Measurements from ENCODE around the gene PNN.
"Not testable (repeated sequence)": the region's sequence is repeated elsewhere in the genome, so short reads cannot be mapped to it uniquely, and the experiment has no call there.

PNN gene

DNA sequence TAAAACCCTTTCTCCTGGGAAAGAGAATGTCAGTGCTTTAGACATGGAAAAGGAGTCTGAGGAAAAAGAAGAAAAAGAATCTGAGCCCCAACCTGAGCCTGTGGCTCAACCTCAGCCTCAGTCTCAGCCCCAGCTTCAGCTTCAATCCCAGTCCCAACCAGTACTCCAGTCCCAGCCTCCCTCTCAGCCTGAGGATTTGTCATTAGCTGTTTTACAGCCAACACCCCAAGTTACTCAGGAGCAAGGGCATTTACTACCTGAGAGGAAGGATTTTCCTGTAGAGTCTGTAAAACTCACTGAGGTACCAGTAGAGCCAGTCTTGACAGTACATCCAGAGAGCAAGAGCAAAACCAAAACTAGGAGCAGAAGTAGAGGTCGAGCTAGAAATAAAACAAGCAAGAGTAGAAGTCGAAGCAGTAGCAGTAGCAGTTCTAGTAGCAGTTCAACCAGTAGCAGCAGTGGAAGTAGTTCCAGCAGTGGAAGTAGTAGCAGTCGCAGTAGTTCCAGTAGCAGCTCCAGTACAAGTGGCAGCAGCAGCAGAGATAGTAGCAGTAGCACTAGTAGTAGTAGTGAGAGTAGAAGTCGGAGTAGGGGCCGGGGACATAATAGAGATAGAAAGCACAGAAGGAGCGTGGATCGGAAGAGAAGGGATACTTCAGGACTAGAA is 6.1 kb downstream of the PNN start:
- DNase-seq (ENCODE audit: low read depth in 1 of 2, low spot score in 1 of 2), result no peak

DNA sequence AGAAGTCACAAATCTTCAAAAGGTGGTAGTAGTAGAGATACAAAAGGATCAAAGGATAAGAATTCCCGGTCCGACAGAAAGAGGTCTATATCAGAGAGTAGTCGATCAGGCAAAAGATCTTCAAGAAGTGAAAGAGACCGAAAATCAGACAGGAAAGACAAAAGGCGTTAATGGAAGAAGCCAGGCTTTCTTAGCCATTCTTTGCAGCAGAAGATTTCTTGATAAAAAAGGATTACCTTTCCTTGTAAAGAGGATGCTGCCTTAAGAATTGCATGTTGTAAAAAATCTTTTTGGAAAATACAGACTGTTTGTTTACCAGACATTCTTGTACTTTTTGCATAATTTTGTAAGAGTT is 6.6 kb downstream of the PNN start:
- no peak for DNase-seq (ENCODE audit: low read depth in 1 of 2, low spot score in 1 of 2)

DNA sequence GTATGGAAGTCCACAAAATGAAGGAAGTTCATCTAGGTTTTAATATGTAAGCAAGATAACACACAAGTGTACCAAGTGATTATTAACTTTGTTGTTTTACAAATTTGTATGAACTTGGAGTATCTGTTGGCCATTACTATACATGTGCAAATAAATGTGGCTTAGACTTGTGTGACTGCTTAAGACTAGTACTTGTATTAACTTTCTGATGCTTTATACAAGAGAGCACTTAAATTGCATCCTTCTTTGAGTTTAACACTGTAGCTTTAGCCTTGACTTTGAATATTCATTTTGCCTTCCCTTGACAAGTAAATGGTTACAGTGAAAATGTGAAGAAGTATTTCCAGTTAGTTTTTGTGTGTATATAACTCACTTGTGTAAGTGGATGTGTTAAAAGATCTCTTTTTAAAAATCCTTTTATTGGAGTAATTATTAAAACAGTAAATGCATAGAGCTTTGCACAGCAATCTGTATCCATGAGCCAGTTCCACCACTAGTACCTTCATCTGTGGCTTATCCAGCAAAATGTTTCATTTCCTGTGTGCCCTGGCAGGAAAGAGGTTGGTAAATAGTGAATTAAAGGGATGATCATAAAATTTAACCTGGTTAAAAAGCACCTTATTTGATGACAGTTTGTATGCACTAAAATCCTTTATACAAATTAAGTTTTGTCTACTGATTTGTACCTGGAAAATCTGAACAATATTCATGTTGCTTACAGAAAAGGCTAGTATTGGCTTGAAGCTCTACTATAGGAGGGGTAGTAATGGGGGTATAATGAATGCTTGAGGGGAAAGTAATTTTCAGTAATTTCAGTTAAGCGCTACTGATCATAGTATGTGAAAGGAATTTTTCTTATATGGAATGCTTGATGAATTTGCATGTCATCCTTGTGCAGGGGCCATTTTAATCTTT is 8.0 kb downstream of the PNN start:
- no peak for DNase-seq (ENCODE audit: low read depth in 1 of 2, low spot score in 1 of 2)

DNA sequence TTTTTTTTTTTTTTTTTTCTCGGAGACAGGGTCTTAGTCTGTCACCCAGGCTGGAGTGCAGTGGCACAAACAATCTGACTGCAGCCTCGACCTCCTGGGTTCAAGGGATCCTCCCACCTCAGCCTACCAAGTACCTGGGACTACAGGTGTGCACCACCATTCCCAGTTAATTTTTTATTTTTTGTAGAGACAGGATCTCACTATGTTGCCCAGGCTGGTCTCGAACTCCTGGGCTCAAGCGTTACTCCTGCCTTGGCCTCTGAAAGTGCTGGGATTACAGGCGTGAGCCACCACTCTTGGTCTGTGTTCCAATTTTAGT is 8.6 kb downstream of the PNN start:
- not testable (repeated sequence) for DNase-seq (ENCODE audit: low read depth in 1 of 2, low spot score in 1 of 2)

DNA sequence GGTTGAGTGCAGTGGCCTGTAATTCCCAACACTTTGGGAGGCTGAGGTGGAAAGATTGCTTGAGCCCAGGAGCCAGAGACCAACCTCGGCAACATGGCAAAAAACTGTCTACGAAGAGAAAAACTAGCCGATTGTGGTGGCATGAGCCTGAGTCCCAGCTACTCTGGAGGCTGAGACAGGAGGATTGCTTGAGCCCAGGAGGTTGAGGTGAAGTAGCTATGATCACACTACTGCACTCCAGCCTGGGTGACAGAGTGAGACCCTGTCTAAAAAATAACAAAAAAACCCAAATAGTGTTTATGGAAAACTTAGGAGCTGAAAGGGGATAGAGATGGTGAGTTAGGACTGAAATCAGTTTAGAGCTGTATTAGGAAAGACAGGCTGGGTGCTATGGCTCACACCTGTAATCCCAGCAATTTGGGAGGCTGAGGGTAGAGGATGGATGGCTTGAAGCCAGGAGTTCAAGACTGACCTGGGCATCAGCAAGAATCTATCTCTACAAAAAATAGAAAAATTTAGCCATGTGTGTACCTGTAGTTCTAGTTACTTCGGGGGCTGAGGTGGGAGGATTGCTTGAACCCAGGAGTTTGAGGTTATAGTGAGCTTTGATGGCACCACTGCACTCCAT is 9.7 kb downstream of the PNN start:
- no peak for DNase-seq (ENCODE audit: low read depth in 1 of 2, low spot score in 1 of 2)

DNA sequence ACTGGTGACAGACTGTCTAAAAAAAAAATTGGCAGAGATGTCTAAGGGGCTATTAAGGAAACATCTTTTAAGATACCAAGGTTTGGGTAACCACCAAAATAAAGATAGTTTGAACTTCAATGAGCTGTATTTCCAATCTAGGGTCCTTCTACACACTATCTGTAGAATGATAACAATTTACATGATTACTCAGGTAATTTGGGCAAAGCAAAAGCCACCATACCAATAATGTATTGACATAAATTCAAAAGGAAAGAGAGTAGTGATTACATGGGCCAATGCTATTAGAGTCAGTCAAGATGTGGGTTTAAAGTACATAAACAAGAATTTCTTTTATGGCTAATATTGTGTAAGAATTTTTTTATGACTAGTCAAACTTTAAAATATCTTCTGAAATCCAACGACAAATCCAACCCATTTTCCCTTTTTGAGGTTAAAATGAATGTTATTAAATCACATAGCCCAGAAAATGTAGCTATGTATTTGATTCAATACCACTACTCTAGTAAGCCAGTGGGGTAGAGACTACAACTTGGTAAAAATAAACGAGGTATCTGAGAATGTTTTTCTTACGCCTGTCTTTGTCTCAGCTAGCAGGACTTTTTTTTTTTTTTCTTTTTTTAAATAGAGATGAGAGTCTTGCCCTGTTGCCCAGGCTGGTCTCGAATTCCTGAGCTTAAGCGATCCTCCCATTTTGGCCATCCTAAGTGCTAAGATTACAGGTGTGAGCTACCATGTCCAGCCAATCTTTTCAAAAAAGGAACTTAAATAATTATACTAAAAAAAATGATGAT is 10.4 kb downstream of the PNN start:
- no peak for DNase-seq (ENCODE audit: low read depth in 1 of 2, low spot score in 1 of 2)

DNA sequence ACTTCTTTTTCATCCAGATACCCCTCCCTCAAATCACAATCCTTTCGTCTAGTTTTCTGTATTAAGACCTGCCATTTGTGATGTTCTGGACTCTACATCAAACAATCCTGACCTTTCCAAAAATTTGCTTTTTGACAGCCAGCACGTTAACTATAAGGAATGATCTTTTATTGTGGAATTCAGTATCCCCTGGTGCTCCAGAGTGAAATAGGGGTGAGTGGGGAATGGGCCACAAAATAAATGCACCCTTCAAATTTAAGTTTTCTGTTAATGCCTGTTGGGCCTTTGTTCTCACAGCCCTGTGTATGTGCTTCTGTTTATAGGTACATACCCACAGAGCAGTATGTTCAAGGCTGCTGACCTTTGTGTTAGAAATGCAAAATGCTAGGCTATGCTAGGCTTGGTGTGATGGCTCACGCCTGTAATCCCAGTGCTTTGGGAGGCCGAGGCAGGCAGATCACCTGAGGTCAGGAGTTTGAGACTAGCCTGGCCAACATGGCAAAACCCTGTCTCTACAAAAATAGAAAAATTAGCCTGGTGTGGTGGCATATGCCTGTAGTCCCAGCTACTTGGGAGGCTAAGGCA is 12.0 kb downstream of the PNN start:
- no peak for DNase-seq (ENCODE audit: low read depth in 1 of 2, low spot score in 1 of 2)

DNA sequence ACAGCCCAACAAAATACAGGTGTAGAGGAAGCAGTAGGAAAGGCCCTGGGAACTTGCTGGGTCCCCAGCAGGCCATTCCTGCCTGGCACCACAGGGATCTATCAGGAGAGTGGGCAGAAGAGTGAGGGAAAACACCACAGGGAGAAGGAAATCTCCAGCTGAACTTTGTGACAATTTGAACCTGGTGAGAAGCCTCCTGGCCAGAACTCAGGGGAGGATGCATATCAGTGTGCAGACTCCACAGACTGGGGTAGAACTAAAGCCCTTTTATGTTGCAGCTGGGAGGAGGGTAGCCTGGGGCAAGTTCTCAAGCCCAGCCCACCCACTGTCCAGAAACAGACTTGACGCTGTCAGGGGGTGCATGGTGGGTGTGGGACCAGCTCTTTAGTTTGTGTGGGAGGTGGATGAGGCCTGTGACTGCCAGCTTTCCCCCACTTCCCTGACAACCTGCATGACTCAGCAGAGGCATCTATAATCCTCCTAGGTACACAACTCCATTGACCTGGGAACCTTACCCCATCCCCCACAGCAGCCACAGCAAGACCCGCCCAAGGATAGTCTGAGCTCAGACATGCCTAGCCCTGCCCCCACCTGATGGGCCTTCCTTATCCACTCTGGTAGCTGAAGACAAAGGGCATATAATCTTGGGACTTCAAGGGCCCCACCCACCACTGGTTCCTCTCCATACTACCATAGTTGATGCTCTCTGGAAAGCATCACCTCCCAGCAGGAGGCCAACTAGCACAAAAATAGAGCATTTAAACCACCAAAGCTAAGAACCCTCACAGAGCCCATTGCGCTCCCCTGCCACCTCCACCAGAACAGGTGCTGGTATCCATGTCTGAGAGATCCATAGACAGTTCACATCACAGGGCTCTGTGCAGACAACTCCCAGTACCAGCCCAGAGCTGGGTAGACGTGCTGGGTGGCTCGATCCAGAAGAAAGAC is 28.9 kb downstream of the PNN start:
- no peak for DNase-seq (ENCODE audit: low read depth in 1 of 2, low spot score in 1 of 2)

DNA sequence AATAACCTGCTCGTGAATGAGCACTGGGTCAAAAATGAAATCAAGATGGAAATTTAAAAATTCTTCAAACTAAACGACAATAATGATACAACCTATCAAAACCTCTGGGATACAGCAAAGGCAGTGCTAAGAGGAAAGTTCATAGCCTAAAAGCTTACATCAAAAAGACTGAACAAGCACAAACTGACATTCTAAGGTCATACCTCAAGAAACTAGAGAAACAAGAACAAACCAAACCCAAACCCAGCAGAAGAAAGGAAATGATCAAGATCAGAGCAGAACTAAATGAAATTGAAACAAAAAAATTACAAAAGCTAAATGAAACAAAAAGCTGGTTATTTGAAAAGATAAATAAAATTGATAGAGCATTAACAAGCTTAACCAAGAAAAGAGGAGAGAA is 32.4 kb downstream of the PNN start:
- not testable (repeated sequence) for DNase-seq (ENCODE audit: low read depth in 1 of 2, low spot score in 1 of 2)

DNA sequence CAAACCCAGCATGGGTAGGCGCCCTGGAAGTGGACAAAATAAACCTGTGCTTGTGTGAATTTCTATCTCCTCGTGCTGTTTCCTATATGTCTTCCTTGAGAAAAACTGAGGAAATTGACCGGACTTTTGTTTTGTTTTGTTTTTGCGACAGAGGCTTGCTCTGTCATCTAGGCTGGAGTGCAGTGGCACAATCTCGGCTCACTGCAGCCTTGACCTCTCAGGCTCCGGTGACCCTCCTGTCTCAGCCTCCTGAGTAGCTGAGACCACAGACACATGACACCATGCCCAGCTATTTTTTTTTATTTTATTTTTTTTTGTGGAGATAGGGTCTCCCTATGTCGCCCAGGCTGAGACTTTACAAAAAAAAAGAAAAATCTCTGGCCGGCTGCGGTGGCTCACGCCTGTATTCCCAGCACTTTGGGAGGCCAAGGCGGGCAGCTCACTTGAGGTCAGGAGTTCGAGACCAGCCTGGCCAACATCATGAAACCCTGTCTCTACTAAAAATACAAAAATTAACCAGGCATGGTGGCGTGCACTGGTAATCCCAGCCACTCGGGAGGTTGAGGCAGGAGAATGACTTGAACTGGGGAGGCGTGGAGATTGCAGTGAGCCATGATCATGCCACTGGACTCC is 36.2 kb downstream of the PNN start:
- no peak for DNase-seq (ENCODE audit: low read depth in 1 of 2, low spot score in 1 of 2)

DNA sequence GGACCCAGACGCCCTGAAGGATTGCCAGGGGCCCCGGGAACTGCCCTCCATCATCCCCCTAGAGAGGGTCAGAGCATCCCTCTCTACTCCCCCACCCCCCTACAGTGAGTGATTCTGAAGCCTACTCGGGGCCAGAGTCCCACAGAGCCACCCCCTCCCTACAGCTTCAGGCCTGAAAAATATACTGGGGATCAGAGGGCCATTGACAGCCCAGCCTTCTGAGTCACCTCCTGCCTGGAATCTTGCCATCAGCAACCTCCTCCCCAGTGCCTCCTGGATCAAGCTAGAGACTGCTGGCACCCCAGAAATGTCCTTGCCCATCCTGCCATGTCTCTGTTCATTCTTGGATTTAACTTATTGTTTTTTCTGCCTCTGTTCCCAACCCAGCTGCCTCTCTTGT is 37.0 kb downstream of the PNN start:
- no peak for DNase-seq (ENCODE audit: low read depth in 1 of 2, low spot score in 1 of 2)

DNA sequence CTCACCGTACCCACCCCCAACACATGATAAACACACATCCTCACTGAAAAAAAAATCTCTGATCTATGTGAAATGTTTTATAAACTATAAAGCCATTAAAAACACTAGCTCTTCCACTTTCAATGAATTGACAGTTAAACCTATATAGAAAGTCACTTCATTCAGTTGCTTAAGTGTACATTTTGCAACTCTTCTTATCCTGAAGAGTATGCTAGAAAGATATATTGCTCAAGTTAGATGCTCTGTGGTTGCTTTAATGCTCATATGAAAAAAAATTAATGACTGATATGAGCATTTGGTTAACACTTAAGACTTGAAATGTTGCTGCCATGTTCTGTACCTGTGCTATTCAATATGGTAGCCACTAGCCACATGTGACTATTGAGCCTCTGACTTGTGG is 37.6 kb downstream of the PNN start:
- DNase-seq (ENCODE audit: low read depth in 1 of 2, low spot score in 1 of 2), result no peak

DNA sequence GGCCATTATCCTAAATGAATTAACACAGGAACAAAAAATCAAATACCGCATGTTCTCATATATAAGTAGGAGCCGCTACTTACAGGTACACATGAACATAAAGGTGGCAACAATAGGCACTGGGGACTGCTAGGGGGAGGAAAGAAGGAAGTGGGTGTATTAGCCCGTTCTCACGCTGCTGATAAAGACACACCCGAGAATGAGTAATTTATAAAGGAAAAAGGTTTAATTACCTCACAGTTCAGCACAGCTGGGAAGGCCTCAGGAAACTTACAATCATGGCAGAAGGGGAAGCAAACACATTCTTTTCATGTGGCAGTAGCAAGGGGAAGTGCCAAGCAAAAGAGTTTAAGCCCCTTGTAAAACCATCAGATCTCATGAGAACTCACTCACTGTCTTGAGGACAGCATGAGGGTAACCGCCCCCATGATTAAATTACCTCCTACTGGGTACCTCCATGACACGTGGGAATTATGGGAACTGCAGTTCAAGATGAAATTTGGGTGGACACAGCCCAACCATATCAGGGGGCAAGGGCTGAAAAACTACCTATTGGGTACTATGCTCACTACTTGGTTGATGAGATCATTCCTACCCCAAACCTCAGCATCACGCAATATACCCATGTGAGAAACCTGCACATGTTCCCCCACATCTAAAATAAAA is 42.3 kb downstream of the PNN start:
- no peak for DNase-seq (ENCODE audit: low read depth in 1 of 2, low spot score in 1 of 2)

DNA sequence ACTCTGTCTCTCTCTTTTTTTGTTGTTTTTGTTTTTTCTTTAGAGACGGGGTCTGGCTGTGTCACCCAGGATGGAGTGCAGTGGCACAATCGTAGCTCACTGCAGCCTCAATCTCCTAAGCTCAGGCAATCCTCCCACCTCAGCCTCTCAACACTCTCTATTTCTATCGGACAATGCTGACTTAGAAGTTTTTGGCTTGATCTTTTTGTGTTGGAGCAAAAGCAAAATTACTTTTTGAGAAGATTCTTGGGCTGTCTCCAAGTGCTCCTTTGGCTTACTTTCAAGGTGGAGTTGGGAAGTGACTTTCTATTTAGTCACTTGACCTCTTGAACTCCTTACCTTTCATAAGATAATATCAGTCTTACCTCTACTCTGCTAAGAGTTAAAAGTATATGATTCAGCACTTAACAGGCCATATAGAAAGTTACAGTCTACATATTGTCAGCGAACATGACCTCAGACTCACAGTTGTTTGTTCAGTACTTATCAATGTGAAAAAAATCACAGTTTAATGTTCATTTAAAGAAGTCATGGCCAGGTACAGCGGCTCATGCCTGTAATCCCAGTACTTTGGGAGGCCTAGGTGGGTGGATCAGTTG is 43.2 kb downstream of the PNN start:
- no peak for DNase-seq (ENCODE audit: low read depth in 1 of 2, low spot score in 1 of 2)

DNA sequence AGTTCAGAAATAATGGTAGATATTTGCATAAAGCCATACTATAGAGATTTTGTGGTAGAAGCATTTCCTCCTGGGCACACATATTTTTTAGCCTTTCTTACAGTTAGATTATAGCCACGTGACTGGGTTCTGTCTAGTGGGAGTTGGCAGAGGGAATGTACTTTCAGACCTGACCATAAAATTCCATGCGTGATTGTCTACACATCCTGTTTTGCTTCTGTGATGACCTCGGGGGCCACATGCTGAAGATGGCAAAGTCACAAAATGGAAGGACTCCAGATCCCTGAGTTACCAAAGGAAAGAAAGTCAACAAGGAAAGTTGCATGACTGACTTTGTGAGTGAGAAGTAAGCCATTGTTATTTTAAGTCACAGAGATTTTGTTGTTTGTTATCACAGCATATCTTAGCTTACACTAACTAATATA is 44.0 kb downstream of the PNN start:
- no peak for DNase-seq (ENCODE audit: low read depth in 1 of 2, low spot score in 1 of 2)

DNA sequence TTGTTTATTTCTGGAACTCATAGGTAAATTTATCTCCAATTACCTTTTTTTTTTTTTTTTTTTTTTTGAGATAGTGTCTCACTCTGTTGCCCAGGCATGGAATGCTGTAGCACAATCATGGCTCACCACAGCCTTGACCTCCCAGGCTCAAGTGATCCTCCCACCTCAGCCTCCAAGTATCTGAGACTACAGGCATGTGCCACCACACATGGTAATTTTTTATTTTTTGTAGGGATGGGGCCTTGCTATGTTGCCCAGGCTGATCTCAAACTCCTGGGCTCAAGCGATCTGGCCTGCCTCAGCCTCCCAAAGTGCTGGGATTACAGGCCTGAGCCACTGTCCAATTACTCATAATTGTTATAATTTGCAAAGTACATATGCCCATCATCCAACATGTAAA is 45.4 kb downstream of the PNN start:
- not testable (repeated sequence) for DNase-seq (ENCODE audit: low read depth in 1 of 2, low spot score in 1 of 2)

DNA sequence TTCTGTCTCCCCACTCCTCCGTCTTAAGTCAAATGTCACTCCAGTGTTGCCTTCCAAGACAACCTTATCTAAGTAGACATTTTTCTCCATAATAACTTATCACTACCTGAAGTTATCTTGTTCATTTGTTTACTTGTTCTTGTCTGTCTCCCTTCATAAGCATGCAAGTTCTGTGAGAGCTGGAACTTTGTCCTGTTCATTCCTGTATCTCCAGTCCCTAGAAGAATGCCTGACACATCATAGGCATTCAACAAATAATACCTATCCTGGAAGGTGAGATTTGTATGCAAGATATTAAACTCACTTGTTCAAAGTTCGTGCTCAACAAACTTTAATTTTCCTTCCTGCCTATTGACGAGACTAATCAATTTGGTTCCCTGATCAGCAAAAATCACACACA is 53.0 kb downstream of the PNN start:
- no peak for DNase-seq (ENCODE audit: low read depth in 1 of 2, low spot score in 1 of 2)

DNA sequence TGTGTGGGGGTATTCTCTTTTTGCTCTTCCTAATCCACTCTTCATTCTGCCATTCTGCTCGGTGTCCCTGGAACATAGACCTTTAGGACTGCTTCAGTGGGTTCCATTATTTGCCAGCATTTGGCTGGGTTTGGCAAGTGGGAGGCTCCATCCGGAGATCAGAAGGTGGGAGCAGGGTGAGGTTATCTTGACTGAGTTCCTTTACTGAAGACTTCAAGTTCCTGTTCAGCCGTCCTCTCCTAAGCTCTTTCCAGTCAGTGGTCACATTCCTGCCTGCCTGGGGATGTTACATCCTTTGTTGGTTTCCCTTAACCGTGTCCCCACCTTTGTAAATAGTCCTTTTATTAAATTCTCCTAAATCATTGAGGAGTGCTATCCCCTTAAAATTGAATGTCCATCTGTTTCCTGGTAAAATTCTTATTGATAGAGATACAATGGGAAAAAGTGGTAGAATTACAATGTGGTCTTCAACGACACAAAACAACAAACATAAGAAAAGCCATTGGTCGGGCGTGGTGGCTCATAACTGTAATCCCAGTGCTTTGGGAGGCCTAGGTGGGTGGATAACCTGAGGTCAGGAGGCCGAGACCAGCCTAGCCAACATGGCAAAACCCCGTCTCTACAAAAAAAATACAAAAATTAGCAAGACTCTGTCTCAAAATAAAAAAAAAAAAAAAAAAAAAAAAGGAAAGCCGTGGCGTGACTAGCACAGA is 53.6 kb downstream of the PNN start:
- DNase-seq (ENCODE audit: low read depth in 1 of 2, low spot score in 1 of 2), result no peak
